Measurements from ENCODE around the gene C4BPA.

Gene C4BPA

DNA sequence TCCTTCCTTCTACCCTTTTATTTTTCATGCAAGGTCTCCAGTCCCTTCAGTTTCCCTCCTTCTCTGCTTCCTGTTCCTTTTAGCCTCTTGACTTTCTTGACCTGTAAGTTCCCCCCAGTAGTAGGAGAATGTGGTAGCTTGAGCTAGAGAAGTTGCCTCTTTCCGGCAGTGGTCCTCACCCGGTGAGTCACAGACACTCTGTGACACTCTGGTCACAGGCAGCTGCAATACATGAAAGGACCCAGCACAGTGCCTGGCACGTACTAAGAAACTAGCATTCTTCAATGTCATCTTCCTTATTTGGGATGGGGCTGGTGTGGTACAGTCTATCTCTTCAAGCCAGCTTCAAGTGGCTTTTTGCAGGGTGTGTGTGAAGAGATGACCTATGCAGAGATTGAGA is 35.0 kb upstream of the C4BPA start:
- TF ChIP-seq, protein P1, sequence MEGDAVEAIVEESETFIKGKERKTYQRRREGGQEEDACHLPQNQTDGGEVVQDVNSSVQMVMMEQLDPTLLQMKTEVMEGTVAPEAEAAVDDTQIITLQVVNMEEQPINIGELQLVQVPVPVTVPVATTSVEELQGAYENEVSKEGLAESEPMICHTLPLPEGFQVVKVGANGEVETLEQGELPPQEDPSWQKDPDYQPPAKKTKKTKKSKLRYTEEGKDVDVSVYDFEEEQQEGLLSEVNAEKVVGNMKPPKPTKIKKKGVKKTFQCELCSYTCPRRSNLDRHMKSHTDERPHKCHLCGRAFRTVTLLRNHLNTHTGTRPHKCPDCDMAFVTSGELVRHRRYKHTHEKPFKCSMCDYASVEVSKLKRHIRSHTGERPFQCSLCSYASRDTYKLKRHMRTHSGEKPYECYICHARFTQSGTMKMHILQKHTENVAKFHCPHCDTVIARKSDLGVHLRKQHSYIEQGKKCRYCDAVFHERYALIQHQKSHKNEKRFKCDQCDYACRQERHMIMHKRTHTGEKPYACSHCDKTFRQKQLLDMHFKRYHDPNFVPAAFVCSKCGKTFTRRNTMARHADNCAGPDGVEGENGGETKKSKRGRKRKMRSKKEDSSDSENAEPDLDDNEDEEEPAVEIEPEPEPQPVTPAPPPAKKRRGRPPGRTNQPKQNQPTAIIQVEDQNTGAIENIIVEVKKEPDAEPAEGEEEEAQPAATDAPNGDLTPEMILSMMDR (IDR thresholded peaks at IDR 0.05; ENCODE audit: insufficient read depth, low read depth, low read length, missing control alignments) = no peak
- DNase-seq (ENCODE audit: low read depth) = no peak

DNA sequence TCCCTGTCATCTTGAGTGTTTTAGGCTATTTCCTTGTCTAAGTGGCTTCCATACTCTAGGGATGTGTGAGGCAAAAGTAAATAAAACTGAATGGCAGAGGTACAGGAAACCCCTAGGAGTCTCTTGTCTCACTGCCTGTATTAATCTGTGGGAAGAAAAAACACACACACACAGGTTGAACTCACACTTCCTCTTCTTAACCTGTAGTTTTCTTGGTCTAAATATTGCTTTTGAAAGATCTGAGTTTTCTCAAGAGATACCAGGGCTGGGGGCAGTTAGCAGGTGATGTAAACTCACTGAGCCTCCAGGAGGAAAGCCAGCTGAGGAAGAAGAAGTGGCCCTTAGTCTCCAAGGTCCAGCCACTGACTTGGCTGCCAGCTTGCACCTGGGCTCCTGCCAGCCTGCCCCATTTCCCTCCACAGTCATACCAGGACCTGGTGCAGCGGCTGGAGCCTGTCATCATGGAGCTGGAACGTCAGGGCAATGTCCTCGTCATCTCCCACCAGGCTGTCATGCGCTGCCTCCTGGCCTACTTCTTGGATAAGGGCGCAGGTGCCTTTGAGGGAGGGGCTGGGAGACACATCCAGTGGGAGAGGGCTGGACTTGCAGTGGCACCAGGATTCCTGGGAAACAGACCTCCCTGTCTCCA is 34.1 kb upstream of the C4BPA start:
- DNase-seq (ENCODE audit: low read depth) = no peak
- H3K4me3 ChIP-seq (ENCODE audit: low read length) = no peak overlapping the region
- TF ChIP-seq, protein P1 (IDR thresholded peaks at IDR 0.05; ENCODE audit: insufficient read depth, low read depth, low read length, missing control alignments) = no peak

More for the DNA sequence above, 35.0 kb upstream of the C4BPA start:
- no peak overlapping the region for H3K4me3 ChIP-seq (ENCODE audit: low read length)

DNA sequence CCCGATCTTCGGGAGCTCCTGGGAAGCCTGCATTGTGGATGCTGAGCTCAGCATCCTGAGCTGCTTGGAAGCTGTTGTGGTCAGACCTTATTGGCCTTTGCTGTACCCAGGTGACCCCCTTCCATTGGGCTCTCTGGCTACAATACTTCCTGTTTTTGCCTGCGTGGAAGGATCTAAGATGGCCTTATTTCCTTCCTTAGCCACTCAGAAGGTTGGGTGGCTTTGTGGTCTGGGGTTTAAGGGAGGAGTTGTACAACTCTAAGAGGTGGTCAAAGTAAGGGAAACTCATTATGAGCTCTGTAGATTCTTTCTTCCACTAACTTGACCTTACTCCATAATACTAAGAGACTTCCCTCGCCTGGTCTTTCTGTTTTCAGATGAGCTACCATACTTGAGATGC is 33.2 kb upstream of the C4BPA start:
- H3K4me3 ChIP-seq (ENCODE audit: low read length) = no peak overlapping the region
- TF ChIP-seq, protein P1 (IDR thresholded peaks at IDR 0.05; ENCODE audit: insufficient read depth, low read depth, low read length, missing control alignments) = no peak
- DNase-seq (ENCODE audit: low read depth) = no peak

DNA sequence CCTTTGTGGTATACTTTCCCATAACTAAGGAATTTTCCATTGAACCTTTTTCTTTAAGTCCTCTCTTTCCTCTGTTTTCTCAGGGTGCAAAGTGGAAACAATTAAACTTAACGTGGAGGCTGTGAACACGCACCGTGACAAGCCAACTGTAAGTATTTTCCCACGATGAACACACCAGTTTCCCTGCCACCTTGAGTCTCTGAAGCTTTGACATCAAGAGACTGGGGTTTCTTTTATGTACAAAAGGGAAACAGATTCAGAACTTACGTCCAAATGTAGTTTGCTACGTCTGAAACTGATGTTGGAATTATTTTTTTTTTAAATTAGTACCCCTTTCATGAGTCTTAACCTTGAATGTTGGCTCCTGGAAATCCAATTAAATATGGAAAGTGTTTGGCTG is 32.6 kb upstream of the C4BPA start:
- H3K4me3 ChIP-seq (ENCODE audit: low read length) = no peak overlapping the region

DNA sequence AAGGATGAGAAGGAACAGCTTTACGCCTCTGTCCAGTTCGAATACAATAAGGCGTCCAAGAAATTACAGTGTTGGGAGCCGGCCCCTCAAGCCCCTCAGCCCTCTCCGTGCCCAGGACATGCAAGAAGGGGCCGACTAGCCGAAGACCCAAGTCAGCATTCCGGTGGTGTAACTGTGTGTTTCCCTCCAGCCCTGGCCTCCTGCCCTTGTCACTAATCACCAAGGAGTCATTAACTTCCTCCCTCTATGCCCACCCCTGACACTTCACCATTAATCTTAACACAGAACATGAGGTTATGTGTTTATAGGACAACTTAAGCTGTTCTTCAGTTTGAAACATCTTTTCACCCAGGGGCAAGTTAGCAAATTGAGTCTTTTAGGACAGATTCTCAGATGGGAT is 31.8 kb upstream of the C4BPA start:
- H3K4me3 ChIP-seq (ENCODE audit: low read length) = no peak overlapping the region
- TF ChIP-seq, protein P1 (IDR thresholded peaks at IDR 0.05; ENCODE audit: insufficient read depth, low read depth, low read length, missing control alignments) = no peak
- no peak for DNase-seq (ENCODE audit: low read depth)

More for the DNA sequence above, 32.6 kb upstream of the C4BPA start:
- TF ChIP-seq, protein P1 (IDR thresholded peaks at IDR 0.05; ENCODE audit: insufficient read depth, low read depth, low read length, missing control alignments) = no peak
- no peak for DNase-seq (ENCODE audit: low read depth)

DNA sequence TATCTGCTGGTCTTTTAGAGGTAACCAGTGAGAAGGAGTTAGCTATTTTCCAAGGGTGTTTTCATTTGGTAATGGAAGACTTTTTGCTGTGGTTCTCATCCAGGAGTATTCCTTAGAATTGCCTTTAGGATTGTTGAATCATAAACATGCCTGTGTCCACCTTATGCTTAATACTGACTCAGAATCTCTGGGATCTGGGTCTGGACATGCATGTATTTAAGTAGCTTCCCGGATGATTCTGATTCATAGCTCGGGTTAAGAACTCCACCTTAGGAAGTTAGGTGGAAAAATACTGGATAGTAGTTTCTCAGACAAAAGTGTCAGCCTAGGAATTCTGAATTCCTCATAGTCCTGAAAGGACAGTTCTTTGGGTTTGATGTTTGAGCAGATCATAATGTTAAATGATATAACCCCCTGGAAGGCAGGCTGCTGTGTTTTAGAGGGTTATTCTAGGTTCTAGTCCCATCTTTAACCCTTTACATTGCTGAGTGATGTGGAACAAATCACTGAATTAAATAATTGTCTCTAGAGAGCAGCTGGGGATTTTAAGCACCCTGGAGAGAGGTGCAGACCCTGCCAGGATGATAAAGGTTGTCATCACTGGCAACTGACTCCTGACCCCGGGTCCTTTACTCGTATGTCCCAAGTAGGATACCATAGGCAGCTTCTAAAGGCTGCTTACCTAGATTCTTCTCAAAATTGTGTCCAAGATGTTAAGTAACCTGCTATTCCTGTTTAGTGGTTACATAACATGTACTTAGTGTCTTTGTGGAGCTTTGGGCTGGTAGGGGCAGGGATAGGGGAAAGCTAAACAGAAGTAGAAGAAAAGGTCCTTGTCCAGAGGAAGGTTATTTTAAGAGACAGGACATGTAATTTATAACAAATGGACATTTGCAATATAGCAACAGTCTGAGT is 29.9 kb upstream of the C4BPA start:
- peak; percentile 98 for DNase-seq (ENCODE audit: low read depth)
- TF ChIP-seq, protein P1 (IDR thresholded peaks at IDR 0.05; ENCODE audit: insufficient read depth, low read depth, low read length, missing control alignments) = no peak

More for the DNA sequence above, 29.9 kb upstream of the C4BPA start:
- no peak overlapping the region for H3K4me3 ChIP-seq (ENCODE audit: low read length)
